ENCODE results near the gene NFATC2. TPM values are rescaled to one million over a fixed set of nuclear protein-coding genes. Genes with fewer than 3 reads are reported as not detected.

The NFATC2 gene
- total RNA-seq, 1 experiment from 2014 or later, result 5.0 TPM

- TF ChIP-seq REST (IDR thresholded peaks at IDR 0.05; ENCODE audit: low read depth) (no peak), MAX (IDR thresholded peaks at IDR 0.05) (no peak)
Measured at GRCh38 chr20:51566594-51566993, 24.1 kb upstream of the NFATC2 start (continued).

GRCh38 chr20:51565298-51566144, 23.0 kb upstream of the NFATC2 start:
- BruUV-seq (replicated peaks), result no TSS peak
- ATAC-seq (no peak), DNase-seq (ENCODE audit: low read depth, low spot score) (no peak)
- H2AFZ ChIP-seq (ENCODE audit: low read depth, low read length, poor library complexity, severe bottlenecking), result no peak overlapping the region
- no peak overlapping the region for H3K4me2 ChIP-seq (ENCODE audit: low read length)
- no peaks in the 10 kb centered on the region for H3K79me2 ChIP-seq (ENCODE audit: insufficient read depth, low read length)
- H3K9me3 ChIP-seq (ENCODE audit: control insufficient read depth in 1 of 2, insufficient read depth in 1 of 2, low read depth in 1 of 2, low read length in 2 of 2), result no peaks in the 10 kb centered on the region
- H3K4me1 ChIP-seq (ENCODE audit: control insufficient read depth in 1 of 2, insufficient read depth in 2 of 2, low read length in 2 of 2), result peaks cover 17 to 43% of the 10 kb centered on the region in 2 experiments
- no peaks in the 10 kb centered on the region for H4K20me1 ChIP-seq (ENCODE audit: insufficient read depth)
- no peaks in the 10 kb centered on the region for H3K9me2 ChIP-seq (ENCODE audit: insufficient read depth)
- RAD21 ChIA-PET (ENCODE audit: low non-redundant PET in 1 of 2, low total read pairs in 2 of 2, uncharacterized antibody in 2 of 2, unreplicated experiment in 2 of 2), result no interaction called here
- H3K4me3 ChIP-seq (replicated peaks in 1 of 2; ENCODE audit: low read depth in 1 of 2, low read length in 2 of 2), result no peak overlapping the region
- intact Hi-C loops (cut with micrococcal nuclease), result no loop called here
- H3K9ac ChIP-seq (ENCODE audit: low read length), result no peak overlapping the region
- CTCF ChIA-PET, result no interaction called here
- TF ChIP-seq TCF7L2 (IDR thresholded peaks at IDR 0.05; ENCODE audit: borderline replicate concordance, extremely low read depth, insufficient read depth, insufficient read length), result no peak
- no peak for TF ChIP-seq CBX3 (IDR thresholded peaks at IDR 0.05; ENCODE audit: low read depth)
- no peak for TF ChIP-seq EGR1 (IDR thresholded peaks at IDR 0.05; ENCODE audit: low read depth)
- no peak for TF ChIP-seq ZBTB33 (IDR thresholded peaks at IDR 0.05; ENCODE audit: extremely low read depth, insufficient replicate concordance, low read length)
- TF ChIP-seq FOSL1 (IDR thresholded peaks at IDR 0.05; ENCODE audit: low read depth), result no peak
- no peak for TF ChIP-seq POLR2A (IDR thresholded peaks at IDR 0.05; ENCODE audit: borderline replicate concordance, extremely low read depth, insufficient read depth, insufficient read length)
- POLR2A ChIA-PET, result no interaction called here
- H3K36me3 ChIP-seq (ENCODE audit: control insufficient read depth in 1 of 2, insufficient read depth in 2 of 2, low read length in 2 of 2), result no peaks in the 10 kb centered on the region
- H3K27ac ChIP-seq (ENCODE audit: low read depth, low read length), result no peak overlapping the region
- peaks cover 19% of the 10 kb centered on the region; the same call in 1 of the 2 replicates for H3K27me3 ChIP-seq (ENCODE audit: insufficient read depth, low read length)

Data from HCT116 (cell line).